ENCODE results near the gene RPRD2. TPM values are rescaled to one million over a fixed set of nuclear protein-coding genes. Genes with fewer than 3 reads are reported as not detected.
A peak's percentile ranks its signal among the peaks of the same experiment; 100 is the strongest.

The RPRD2 gene
- polyA plus RNA-seq, 1 donor (not counting 4 experiments of a cell fraction or from before 2014, with no cell fraction given): 9.1 TPM

DNA sequence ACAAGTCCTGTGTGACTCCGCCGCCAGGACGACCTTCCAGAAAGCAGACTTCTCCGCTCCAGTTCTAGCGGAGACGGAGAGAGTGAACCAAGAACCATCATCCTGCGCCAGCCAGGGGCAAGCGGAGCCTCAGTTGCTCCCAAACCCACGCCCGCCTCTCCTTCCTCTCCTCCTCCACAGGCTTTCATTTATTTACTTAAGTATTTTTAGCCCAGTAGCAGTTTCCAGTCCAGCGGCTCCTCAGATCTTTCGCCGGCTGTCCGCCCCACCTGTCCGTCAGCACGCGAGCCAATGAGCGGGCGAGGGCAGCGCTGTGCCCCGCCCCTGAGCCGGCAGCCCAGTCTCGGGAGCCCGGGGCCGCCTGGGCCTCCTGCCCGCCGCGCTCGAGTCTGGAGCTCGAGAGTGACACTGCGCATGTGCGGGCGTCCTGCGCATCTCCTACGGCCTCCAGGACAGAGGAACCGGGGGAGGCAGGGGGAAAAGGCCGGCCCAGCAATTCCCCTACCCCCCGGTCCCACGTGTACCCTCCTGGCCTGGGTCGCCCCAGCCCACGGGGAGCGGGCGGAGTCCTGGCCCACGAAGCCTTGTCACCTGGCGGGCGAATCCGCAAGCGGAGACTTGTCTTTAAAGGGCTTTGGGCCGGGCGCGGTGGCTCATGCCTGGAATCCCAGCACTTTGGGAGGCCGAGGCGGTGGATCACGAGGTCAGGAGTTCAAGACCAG, 151.5 kb downstream of the RPRD2 start, which contains the start of gene FALEC:
FALEC (plus strand) TSS at position 425 of the 722 bp plus-strand sequence.
- TF ChIP-seq, protein P1, sequence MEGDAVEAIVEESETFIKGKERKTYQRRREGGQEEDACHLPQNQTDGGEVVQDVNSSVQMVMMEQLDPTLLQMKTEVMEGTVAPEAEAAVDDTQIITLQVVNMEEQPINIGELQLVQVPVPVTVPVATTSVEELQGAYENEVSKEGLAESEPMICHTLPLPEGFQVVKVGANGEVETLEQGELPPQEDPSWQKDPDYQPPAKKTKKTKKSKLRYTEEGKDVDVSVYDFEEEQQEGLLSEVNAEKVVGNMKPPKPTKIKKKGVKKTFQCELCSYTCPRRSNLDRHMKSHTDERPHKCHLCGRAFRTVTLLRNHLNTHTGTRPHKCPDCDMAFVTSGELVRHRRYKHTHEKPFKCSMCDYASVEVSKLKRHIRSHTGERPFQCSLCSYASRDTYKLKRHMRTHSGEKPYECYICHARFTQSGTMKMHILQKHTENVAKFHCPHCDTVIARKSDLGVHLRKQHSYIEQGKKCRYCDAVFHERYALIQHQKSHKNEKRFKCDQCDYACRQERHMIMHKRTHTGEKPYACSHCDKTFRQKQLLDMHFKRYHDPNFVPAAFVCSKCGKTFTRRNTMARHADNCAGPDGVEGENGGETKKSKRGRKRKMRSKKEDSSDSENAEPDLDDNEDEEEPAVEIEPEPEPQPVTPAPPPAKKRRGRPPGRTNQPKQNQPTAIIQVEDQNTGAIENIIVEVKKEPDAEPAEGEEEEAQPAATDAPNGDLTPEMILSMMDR (optimal IDR thresholded peaks at IDR 0.05 in 1 of 3, IDR thresholded peaks at IDR 0.05 in 1 of 3, conservative IDR thresholded peaks at IDR 0.05 in 1 of 3; ENCODE audit: extremely low read depth in 1 of 3, insufficient read depth in 2 of 3, low read length in 3 of 3): no peak
- TF ChIP-seq EZH2 (IDR thresholded peaks at IDR 0.05; ENCODE audit: low read length): no peak
- H3K27ac ChIP-seq (ENCODE audit: control insufficient read depth, insufficient read depth, low read length): peak within 1 kb of the TSS; percentile 66
- DNase-seq (ENCODE audit: low read depth, low spot score): peak; percentile 76
- peak within 1 kb of the TSS; percentile 67 for H3K9ac ChIP-seq (ENCODE audit: control insufficient read depth, extremely low read depth, insufficient read depth, low read length)
- no peaks in the 10 kb centered on the region for H3K27me3 ChIP-seq (ENCODE audit: control insufficient read depth, extremely low read depth, insufficient read depth, low read length)
- H3K9me3 ChIP-seq (ENCODE audit: control insufficient read depth, low read depth, low read length): no peaks in the 10 kb centered on the region
- no peak for FAIRE-seq
- peak within 1 kb of the TSS; percentile 78 for H3K4me2 ChIP-seq (ENCODE audit: control insufficient read depth, extremely low read depth, insufficient read depth, low read depth, low read length)
- H3K4me3 ChIP-seq (ENCODE audit: control insufficient read depth in 2 of 3, extremely low read depth in 1 of 3, insufficient read depth in 2 of 3, low read depth in 1 of 3, low read length in 3 of 3): peak within 1 kb of the TSS; percentile 40 to 72 (median 45)
- dilution Hi-C loops (cut with MboI; ENCODE audit: extremely low pct_ligation_motif_present, low sequenced_read_pairs): no loop called here
- H3K79me2 ChIP-seq (ENCODE audit: control insufficient read depth, insufficient read depth, low read length): no peaks in the 10 kb centered on the region
- peak within 1 kb of the TSS; percentile 85 for H2AFZ ChIP-seq (ENCODE audit: control insufficient read depth, low read length)
- no peaks in the 10 kb centered on the region for H4K20me1 ChIP-seq (ENCODE audit: control insufficient read depth, extremely low read depth, insufficient read depth, low read length)
- H3K36me3 ChIP-seq (ENCODE audit: control insufficient read depth in 2 of 2, extremely low read depth in 1 of 2, insufficient read depth in 2 of 2, low read length in 2 of 2): peaks cover 8 to 17% of the 10 kb centered on the region in 2 experiments
- peaks cover 23% of the 10 kb centered on the region for H3K4me1 ChIP-seq (ENCODE audit: control insufficient read depth, extremely low read depth, insufficient read depth, low read length)
- no peaks in the 10 kb centered on the region for H3K9me1 ChIP-seq (ENCODE audit: control insufficient read depth, extremely low read depth, insufficient read depth, low read length)

DNA sequence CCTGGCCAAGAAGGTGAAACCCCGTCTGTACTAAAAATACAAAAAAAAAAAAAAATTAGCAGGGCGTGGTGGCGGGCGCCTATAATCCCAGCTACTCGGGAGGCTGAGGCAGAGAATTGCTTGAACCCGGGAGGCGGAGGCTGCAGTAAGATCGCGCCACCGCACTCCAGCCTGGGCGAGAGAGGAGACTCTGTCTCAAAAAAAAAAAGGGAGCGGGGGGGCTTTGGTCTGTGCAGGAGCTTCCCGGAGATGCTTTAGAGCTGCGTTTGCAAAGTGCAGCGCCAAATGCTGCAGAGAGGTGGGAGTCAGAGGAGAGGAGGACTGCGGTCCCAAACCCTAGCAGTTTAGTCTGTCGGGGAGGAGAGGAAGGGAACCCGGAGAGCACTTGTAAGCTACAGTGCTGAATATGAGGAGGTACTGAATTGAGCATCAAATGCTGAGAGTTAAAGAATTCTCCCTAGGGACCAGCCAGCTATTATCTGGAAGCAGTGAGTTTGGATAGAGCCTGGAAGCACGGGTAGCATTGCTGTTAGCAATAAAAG, 152.2 kb downstream of the RPRD2 start:
- Histone ChIP-seq H3K4me2 (ENCODE audit: control insufficient read depth, extremely low read depth, insufficient read depth, low read depth, low read length) (peak overlapping the region; percentile 78), H3K36me3 (ENCODE audit: control insufficient read depth in 2 of 2, extremely low read depth in 1 of 2, insufficient read depth in 2 of 2, low read length in 2 of 2) (peaks cover 8 to 14% of the 10 kb centered on the region in 2 experiments), H3K4me1 (ENCODE audit: control insufficient read depth, extremely low read depth, insufficient read depth, low read length) (peaks cover 23% of the 10 kb centered on the region), H3K9ac (ENCODE audit: control insufficient read depth, extremely low read depth, insufficient read depth, low read length) (peak overlapping the region; percentile 67), H3K9me1 (ENCODE audit: control insufficient read depth, extremely low read depth, insufficient read depth, low read length) (no peaks in the 10 kb centered on the region), H2AFZ (ENCODE audit: control insufficient read depth, low read length) (peak overlapping the region; percentile 46), H4K20me1 (ENCODE audit: control insufficient read depth, extremely low read depth, insufficient read depth, low read length) (no peaks in the 10 kb centered on the region), H3K9me3 (ENCODE audit: control insufficient read depth, low read depth, low read length) (no peaks in the 10 kb centered on the region), H3K79me2 (ENCODE audit: control insufficient read depth, insufficient read depth, low read length) (no peaks in the 10 kb centered on the region), H3K27ac (ENCODE audit: control insufficient read depth, insufficient read depth, low read length) (no peak overlapping the region), H3K4me3 (ENCODE audit: control insufficient read depth in 2 of 3, extremely low read depth in 1 of 3, insufficient read depth in 2 of 3, low read depth in 1 of 3, low read length in 3 of 3) (peak overlapping the region; percentile 29 to 40 (median 31)), H3K27me3 (ENCODE audit: control insufficient read depth, extremely low read depth, insufficient read depth, low read length) (no peaks in the 10 kb centered on the region)
- FAIRE-seq (no peak), DNase-seq (ENCODE audit: low read depth, low spot score) (no peak)
- TF ChIP-seq EZH2 (IDR thresholded peaks at IDR 0.05; ENCODE audit: low read length): no peak
- TF ChIP-seq, protein P1 (optimal IDR thresholded peaks at IDR 0.05 in 1 of 3, IDR thresholded peaks at IDR 0.05 in 1 of 3, conservative IDR thresholded peaks at IDR 0.05 in 1 of 3; ENCODE audit: extremely low read depth in 1 of 3, insufficient read depth in 2 of 3, low read length in 3 of 3): no peak
- dilution Hi-C loops (cut with MboI; ENCODE audit: extremely low pct_ligation_motif_present, low sequenced_read_pairs): no loop called here

Measured in keratinocyte (primary cell).